Measurements from ENCODE around the gene ACAA1. TPM values are rescaled to one million over a fixed set of nuclear protein-coding genes. Genes with fewer than 3 reads are reported as not detected.

ACAA1 gene
- total and polyA plus RNA-seq, 2 donors (not counting 1 experiment from before 2014, with no cell fraction given) = 98.4 to 143 TPM

- POLR2A ChIA-PET = no interaction called here
- ATAC-seq (ENCODE audit: low read depth) = no peak
- intact Hi-C loops (cut with micrococcal nuclease) = no loop called here
Observed at GRCh38 chr3:38110314-38111050, 26.4 kb downstream of the ACAA1 start.

More at GRCh38 chr3:38110314-38111050, 26.4 kb downstream of the ACAA1 start:
- peaks cover 2 to 5% (median 4%) of the 10 kb centered on the region in 3 donors for H3K9me3 ChIP-seq (ENCODE audit: control extremely low read depth in 1 of 3, control insufficient read depth in 2 of 3, insufficient read depth in 1 of 3, low read length in 2 of 3)
- no peak overlapping the region for H3K4me2 ChIP-seq (replicated peaks; ENCODE audit: low read depth, low read length, poor library complexity, severe bottlenecking)
- H3K27me3 ChIP-seq (replicated peaks in 1 of 4; ENCODE audit: control extremely low read depth in 1 of 4, control insufficient read depth in 3 of 4, insufficient read depth in 4 of 4, low read length in 3 of 4) = peaks cover 0 to 10% (median 0%) of the 10 kb centered on the region in 4 experiments
- DNase-seq = no peak
- H3K27me3 Mint-ChIP-seq = peaks cover 5% of the 10 kb centered on the region
- no peaks in the 10 kb centered on the region for H4K20me1 ChIP-seq (ENCODE audit: control insufficient read depth, insufficient read depth, low read length, poor library complexity, severe bottlenecking)
- H3K9me3 Mint-ChIP-seq (ENCODE audit: insufficient read depth) = peaks cover 3% of the 10 kb centered on the region
- H3K27ac ChIP-seq (ENCODE audit: low read length in 2 of 2) = no peak overlapping the region
- H3K4me3 Mint-ChIP-seq = no peak overlapping the region
- WGBS (ENCODE audit: insufficient coverage) = 97% methylated on average over 5 of the region's 6 CpGs
- CTCF ChIA-PET = no interaction called here
- no peak for TF ChIP-seq EZH2 (IDR thresholded peaks at IDR 0.05; ENCODE audit: borderline replicate concordance, insufficient read depth, low read depth, low read length, poor library complexity, severe bottlenecking)
- TF ChIP-seq CTCF (IDR thresholded peaks at IDR 0.05) = no peak
- peaks cover 13% of the 10 kb centered on the region for H3K4me1 Mint-ChIP-seq
- no peak overlapping the region for H3K27ac Mint-ChIP-seq
- peaks cover 10 to 12% of the 10 kb centered on the region in 2 donors for H3K4me1 ChIP-seq (ENCODE audit: control insufficient read depth in 2 of 2, insufficient read depth in 2 of 2, low read length in 2 of 2)
- H3K79me2 ChIP-seq (ENCODE audit: control insufficient read depth, insufficient read depth, low read length) = no peaks in the 10 kb centered on the region
- H3K4me3 ChIP-seq (ENCODE audit: control extremely low read depth in 1 of 5, extremely low read depth in 1 of 5, insufficient read depth in 1 of 5, low read depth in 2 of 5, low read length in 4 of 5) = no peak overlapping the region
- H3K9ac ChIP-seq (ENCODE audit: low read length) = no peak overlapping the region
- no peaks in the 10 kb centered on the region for H3K36me3 ChIP-seq (replicated peaks in 1 of 2; ENCODE audit: control extremely low read depth in 1 of 2, control insufficient read depth in 1 of 2, extremely low read depth in 1 of 2, insufficient read depth in 2 of 2, low read length in 1 of 2)
- H2AFZ ChIP-seq (ENCODE audit: insufficient read depth, low read depth, low read length, poor library complexity, severe bottlenecking) = no peak overlapping the region

All from B cell (primary cell).